Endodermal cell (in vitro differentiated cells): ENCODE results near the gene WIPI1. TPM values are rescaled to one million over a fixed set of nuclear protein-coding genes. Genes with fewer than 3 reads are reported as not detected.

ENCODE experiments used
- DNase-seq: peaks from one replicate; pipeline ENCODE4 v3.0.0-alpha.2; 2017
- H3K27ac ChIP-seq: 2 replicates; pipeline ENCODE4 v1.5.1; 2013; ENCODE audit warnings: mild to moderate bottlenecking, low read depth, low read length, moderate library complexity
- H3K27me3 ChIP-seq: 2 replicates; pipeline ENCODE4 v1.6.1; 2013; ENCODE audit warnings: mild to moderate bottlenecking, low read length, moderate library complexity; ENCODE audit not compliant: insufficient read depth, control insufficient read depth, poor library complexity, severe bottlenecking
- H3K36me3 ChIP-seq: 2 replicates; pipeline ENCODE4 v1.7.0; 2013; ENCODE audit warnings: mild to moderate bottlenecking, low read length, moderate library complexity; ENCODE audit not compliant: control insufficient read depth, insufficient read depth
- H3K4me1 ChIP-seq: one replicate; pipeline ENCODE4 v1.7.0; 2013; ENCODE audit warnings: low read length; ENCODE audit not compliant: control insufficient read depth, insufficient read depth
- H3K4me3 ChIP-seq: 2 replicates; pipeline ENCODE4 v1.5.1; 2013; ENCODE audit warnings: mild to moderate bottlenecking, low read length, moderate library complexity
- H3K9ac ChIP-seq: 2 replicates; pipeline ENCODE4 v1.6.1; 2013; ENCODE audit warnings: mild to moderate bottlenecking, low read length, moderate library complexity; ENCODE audit not compliant: poor library complexity, severe bottlenecking; ENCODE audit errors: extremely low read depth
- H3K9me3 ChIP-seq: 2 replicates; pipeline ENCODE4 v1.6.1; 2013; ENCODE audit warnings: mild to moderate bottlenecking, low read length, moderate library complexity; ENCODE audit not compliant: control insufficient read depth
- H3K27ac Mint-ChIP-seq: 2 replicates; pipeline ENCODE4 v1.8.0; 2020; ENCODE audit warnings: mixed read lengths
- H3K27me3 Mint-ChIP-seq: 2 replicates; pipeline ENCODE4 v1.8.0; 2021; ENCODE audit warnings: mild to moderate bottlenecking, mixed read lengths; ENCODE audit not compliant: insufficient read depth
- H3K36me3 Mint-ChIP-seq: 2 replicates; pipeline ENCODE4 v1.8.0; 2020; ENCODE audit warnings: low read depth, mixed read lengths
- H3K4me1 Mint-ChIP-seq: 2 replicates; pipeline ENCODE4 v1.8.0; 2020; ENCODE audit warnings: mixed read lengths
- H3K4me3 Mint-ChIP-seq: 2 replicates; pipeline ENCODE4 v1.8.0; 2020; ENCODE audit warnings: mild to moderate bottlenecking, moderate library complexity, mixed read lengths
- H3K9me3 Mint-ChIP-seq: 2 replicates; pipeline ENCODE4 v1.8.0; 2020; ENCODE audit warnings: mild to moderate bottlenecking, mixed read lengths
- WGBS, 2 experiments: methylation state at CpG; one replicate each; pipeline versions ENCODE4 v1.1.5 to v1.1.7; 2013; ENCODE audit warnings: missing lambda C conversion rate in 2 of 2, mixed read lengths in 1 of 2; ENCODE audit not compliant: insufficient coverage in 1 of 2, insufficient read length in 1 of 2; 5-methylcytosine and 5-hydroxymethylcytosine counted together
- total RNA-seq, 2 donors: library from RNA; stranded (reverse); fragmentation: NEBNext Ultra II Directional in 1 of 2; extraction: Animal tissue kit (Norgen Biotek cat#: 25700) in 1 of 2; gene quantifications; 2 replicates in 1 of 2; 3 replicates in 1 of 2; pipeline ENCODE4 v1.2.1, GENCODE V29; 2021
- TF ChIP-seq, protein P1 (sequence below): fragments of 200-600 bp; sonication (generic); conservative IDR thresholded peaks from 2 replicates; pipeline ENCODE4 v1.5.0; 2021; ENCODE audit warnings: antibody characterized with exemption, mild to moderate bottlenecking

The WIPI1 gene
- total RNA-seq, 2 donors from 2014 or later: 32.0 to 39.5 TPM

DNA sequence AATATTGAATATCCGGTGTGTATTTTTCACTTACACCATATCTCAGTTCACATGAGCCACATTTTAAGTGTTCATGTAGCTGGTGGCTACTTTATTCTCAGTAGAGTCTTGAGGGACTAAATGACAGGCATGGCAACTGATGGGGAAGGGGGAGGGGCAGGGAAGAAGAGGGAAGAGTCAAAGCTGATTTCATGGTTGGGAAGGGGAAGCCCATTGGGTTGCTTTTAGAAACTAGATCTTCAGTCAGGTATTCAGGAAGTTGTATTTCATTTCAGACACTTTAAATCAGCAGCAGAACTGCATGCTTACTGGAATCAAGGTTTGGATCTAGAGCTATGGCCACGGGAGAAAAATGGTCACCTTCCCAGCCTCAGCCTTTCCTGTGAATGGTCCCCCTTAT, 2.9 kb upstream of the WIPI1 start:
- Histone ChIP-seq H3K9me3 (no peaks in the 10 kb centered on the region), H3K9ac (no peak overlapping the region), H3K27me3 (peaks cover 9% of the 10 kb centered on the region), H3K4me1 (peaks cover 4% of the 10 kb centered on the region), H3K36me3 (no peaks in the 10 kb centered on the region), H3K4me3 (no peak overlapping the region), H3K27ac (no peak overlapping the region)
- H3K9me3 Mint-ChIP-seq: no peaks in the 10 kb centered on the region
- peaks cover 27% of the 10 kb centered on the region for H3K4me1 Mint-ChIP-seq
- H3K27ac Mint-ChIP-seq: no peak overlapping the region
- no peak for DNase-seq
- H3K4me3 Mint-ChIP-seq: no peak overlapping the region
- TF ChIP-seq, protein P1, sequence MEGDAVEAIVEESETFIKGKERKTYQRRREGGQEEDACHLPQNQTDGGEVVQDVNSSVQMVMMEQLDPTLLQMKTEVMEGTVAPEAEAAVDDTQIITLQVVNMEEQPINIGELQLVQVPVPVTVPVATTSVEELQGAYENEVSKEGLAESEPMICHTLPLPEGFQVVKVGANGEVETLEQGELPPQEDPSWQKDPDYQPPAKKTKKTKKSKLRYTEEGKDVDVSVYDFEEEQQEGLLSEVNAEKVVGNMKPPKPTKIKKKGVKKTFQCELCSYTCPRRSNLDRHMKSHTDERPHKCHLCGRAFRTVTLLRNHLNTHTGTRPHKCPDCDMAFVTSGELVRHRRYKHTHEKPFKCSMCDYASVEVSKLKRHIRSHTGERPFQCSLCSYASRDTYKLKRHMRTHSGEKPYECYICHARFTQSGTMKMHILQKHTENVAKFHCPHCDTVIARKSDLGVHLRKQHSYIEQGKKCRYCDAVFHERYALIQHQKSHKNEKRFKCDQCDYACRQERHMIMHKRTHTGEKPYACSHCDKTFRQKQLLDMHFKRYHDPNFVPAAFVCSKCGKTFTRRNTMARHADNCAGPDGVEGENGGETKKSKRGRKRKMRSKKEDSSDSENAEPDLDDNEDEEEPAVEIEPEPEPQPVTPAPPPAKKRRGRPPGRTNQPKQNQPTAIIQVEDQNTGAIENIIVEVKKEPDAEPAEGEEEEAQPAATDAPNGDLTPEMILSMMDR: no peak
- peaks cover 5% of the 10 kb centered on the region for H3K27me3 Mint-ChIP-seq
- H3K36me3 Mint-ChIP-seq: no peaks in the 10 kb centered on the region
- WGBS, 2 experiments: 67 to 82% methylated on average over 1 to 2 of the region's 2 CpGs

DNA sequence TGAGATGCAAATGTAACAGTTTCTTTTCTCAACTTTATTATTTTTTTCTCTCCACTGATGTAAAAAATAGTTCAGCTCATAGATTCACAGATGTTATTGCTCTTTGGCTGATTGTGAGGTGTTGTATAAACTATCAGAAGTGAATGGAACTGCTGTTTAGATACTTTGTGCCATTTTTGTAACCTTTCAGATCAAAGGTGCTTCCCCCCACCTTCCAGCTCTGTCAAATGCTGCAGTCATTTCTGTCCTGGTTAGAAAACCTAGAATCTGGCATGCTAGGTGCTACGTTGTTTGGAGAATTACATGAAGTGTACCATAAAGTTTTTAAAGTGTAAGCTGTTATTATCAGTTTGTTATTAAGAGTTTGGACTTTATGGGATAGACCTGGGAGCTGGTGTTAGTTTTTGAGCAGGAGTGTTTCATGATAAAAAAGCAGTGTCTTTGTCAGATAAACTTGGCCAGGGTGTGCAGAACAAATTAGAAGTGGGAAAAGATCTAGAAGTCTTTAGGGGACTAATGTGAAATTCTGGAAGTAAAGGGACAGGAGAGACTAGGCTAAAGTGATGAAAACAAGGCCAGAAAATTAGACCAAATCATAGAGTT, 1.8 kb upstream of the WIPI1 start:
- Histone ChIP-seq H3K27ac (no peak overlapping the region), H3K9me3 (no peaks in the 10 kb centered on the region), H3K36me3 (no peaks in the 10 kb centered on the region), H3K4me1 (peaks cover 7% of the 10 kb centered on the region), H3K4me3 (no peak overlapping the region), H3K9ac (no peak overlapping the region), H3K27me3 (peaks cover 9% of the 10 kb centered on the region)
- DNase-seq: no peak
- Mint-ChIP-seq H3K4me3 (no peak overlapping the region), H3K4me1 (peaks cover 30% of the 10 kb centered on the region), H3K27me3 (peaks cover 5% of the 10 kb centered on the region), H3K36me3 (no peaks in the 10 kb centered on the region), H3K9me3 (no peaks in the 10 kb centered on the region), H3K27ac (no peak overlapping the region)
- TF ChIP-seq, protein P1: no peak
- WGBS, 2 experiments: 75 to 89% methylated on average over 1 of the region's 1 CpG

DNA sequence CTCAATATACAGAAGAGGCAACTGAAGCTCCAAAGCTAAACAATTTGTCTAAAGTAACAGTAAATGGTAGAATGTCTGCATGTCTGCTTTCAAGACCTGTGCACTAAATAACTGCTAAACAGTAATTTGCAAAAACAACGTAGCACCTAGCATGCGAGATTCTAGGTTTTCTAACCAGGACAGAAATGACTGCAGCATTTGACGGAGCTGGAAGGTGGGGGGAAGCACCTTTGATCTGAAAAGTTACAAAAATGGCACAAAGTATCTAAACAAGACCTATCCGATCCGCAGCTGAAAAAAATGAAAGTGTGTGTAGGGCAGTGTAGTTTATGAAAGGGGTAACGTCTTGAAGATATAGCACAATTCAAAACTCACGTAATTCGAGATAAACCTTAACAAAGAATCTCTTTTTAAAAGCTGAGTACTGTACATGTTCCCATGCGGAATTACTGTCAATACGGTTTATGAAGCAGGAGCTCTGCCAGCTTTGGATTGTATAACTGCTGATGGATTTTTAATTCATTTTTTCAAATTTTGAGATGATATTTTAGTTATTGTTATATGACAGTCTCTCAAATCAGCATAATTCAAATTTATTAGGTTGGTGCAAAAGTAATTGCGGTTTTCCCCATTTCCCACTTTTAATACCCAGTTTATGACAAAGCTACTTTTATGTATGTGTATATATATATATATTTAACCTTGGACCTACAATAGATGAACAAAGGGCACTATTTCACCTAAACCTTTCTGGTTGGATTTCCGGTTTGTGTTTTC, 1.2 kb upstream of the WIPI1 start:
- H3K9me3 Mint-ChIP-seq: no peaks in the 10 kb centered on the region
- H3K27ac ChIP-seq: no peak overlapping the region
- H3K27ac Mint-ChIP-seq: peak overlapping the region; percentile 91
- no peaks in the 10 kb centered on the region for H3K36me3 Mint-ChIP-seq
- peaks cover 34% of the 10 kb centered on the region for H3K4me1 Mint-ChIP-seq
- H3K9ac ChIP-seq: peak overlapping the region; percentile 48
- no peaks in the 10 kb centered on the region for H3K36me3 ChIP-seq
- peak overlapping the region; percentile 92 for H3K4me3 Mint-ChIP-seq
- TF ChIP-seq, protein P1: no peak
- no peak for DNase-seq
- peaks cover 9% of the 10 kb centered on the region for H3K27me3 ChIP-seq
- H3K27me3 Mint-ChIP-seq: peaks cover 5% of the 10 kb centered on the region
- H3K4me3 ChIP-seq: peak overlapping the region; percentile 90
- H3K9me3 ChIP-seq: no peaks in the 10 kb centered on the region
- WGBS, 2 experiments: 70 to 74% methylated on average over 10 to 11 of the region's 12 CpGs
- peaks cover 10% of the 10 kb centered on the region for H3K4me1 ChIP-seq
